Stromal cell of bone marrow (primary cell): ENCODE data around the gene NBPF20.
"Not testable (repeated sequence)": the region's sequence is repeated elsewhere in the genome, so short reads cannot be mapped to it uniquely, and the experiment has no call there.

ENCODE experiments used
- DNase-seq: peaks from one replicate; pipeline ENCODE4 v3.0.0-alpha.2; 2012; ENCODE audit warnings: low read depth

Gene NBPF20

DNA sequence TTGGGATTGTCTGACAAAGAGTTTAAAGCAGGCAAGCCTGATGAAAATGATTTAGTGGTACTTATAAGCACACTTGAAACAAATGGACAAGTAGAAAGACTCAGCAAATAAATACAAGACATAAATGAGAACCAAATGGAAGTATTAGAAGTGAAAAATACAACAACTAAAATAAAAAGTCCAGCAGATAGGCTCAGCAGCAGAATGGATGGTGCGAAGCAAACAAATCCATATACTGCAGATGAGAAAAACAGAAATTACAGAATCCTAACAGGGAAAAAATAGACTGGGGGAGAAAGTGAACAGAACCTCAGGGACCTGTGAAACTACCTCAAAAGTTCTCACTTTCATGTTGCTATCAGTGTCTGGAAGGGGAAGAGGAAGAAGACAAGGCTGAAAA is 3.9 kb upstream of the NBPF20 start:
- not testable (repeated sequence) for DNase-seq

- peak; percentile 28 for DNase-seq
Measured at GRCh38 chr1:145424612-145425435, 579 bp downstream of the NBPF20 start.

DNA sequence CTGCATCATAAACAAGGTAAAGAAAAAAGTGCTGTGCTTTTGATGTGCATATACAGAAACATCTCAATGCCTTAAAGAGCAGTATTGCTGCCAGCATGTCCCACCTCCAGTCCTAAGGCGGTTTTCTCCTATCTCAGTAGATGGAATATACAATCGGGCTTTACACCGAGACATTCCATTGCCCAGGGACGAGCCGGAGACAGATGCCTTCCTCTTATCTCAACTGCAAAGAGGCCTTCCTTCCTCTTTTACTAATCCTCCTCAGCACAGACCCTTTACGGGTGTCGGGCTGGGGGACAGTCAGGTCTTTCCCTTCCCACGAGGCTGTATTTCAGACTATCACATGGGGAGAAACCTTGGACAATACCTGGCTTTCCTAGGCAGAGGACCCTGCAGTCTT is 10.3 kb downstream of the NBPF20 start:
- not testable (repeated sequence) for DNase-seq

DNA sequence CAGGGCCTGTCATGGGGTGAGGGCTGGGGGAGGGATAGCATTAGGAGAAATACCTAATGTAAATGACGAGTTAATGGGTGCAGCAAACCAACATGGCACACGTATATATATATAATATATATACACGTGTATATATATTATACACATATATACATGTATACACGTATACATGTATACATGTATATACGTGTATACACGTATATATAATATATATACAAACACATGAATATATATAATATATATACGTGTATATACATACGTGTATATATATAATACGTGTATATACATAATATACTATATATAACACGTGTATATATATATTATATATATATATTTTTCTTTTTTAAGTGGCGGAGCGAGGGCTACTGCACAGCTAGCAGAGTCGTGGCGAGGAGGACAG is 18.1 kb downstream of the NBPF20 start:
- DNase-seq = not testable (repeated sequence)

GRCh38 chr1:145404949-145405348 is 20.5 kb downstream of the NBPF20 start:
- DNase-seq = not testable (repeated sequence)

DNA sequence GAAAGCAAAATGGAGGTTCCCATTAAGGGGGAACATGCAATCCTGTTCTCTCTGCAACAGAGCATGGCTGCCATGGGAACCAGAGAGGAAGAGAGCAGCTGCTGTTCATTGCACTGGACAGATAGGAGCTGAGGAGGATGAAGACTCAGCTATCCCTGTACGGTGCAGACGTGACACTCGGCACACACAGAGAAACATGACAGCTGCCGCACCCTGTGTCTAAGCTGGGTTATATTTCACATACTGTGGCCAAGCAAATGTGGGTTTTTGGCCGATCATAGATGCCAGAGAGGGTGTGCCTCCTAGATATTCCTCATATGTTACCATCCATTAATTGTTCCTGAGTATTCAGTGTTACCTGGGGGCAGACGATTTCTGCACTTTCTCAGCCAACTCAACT is 24.7 kb downstream of the NBPF20 start:
- not testable (repeated sequence) for DNase-seq
